Activated naive CD4-positive, alpha-beta T cell treated with anti-CD3 and anti-CD28 coated beads, Interleukin-2, amount 50 U/mL, for 16 hours (primary cell): ENCODE data around the gene CSRNP2.
"Not testable (repeated sequence)": the region's sequence is repeated elsewhere in the genome, so short reads cannot be mapped to it uniquely, and the experiment has no call there.

ENCODE experiments used
- DNase-seq: peaks from one replicate; pipeline ENCODE4 v3.0.0-alpha.2; 2020

CSRNP2 gene, protein sequence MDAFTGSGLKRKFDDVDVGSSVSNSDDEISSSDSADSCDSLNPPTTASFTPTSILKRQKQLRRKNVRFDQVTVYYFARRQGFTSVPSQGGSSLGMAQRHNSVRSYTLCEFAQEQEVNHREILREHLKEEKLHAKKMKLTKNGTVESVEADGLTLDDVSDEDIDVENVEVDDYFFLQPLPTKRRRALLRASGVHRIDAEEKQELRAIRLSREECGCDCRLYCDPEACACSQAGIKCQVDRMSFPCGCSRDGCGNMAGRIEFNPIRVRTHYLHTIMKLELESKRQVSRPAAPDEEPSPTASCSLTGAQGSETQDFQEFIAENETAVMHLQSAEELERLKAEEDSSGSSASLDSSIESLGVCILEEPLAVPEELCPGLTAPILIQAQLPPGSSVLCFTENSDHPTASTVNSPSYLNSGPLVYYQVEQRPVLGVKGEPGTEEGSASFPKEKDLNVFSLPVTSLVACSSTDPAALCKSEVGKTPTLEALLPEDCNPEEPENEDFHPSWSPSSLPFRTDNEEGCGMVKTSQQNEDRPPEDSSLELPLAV

DNA sequence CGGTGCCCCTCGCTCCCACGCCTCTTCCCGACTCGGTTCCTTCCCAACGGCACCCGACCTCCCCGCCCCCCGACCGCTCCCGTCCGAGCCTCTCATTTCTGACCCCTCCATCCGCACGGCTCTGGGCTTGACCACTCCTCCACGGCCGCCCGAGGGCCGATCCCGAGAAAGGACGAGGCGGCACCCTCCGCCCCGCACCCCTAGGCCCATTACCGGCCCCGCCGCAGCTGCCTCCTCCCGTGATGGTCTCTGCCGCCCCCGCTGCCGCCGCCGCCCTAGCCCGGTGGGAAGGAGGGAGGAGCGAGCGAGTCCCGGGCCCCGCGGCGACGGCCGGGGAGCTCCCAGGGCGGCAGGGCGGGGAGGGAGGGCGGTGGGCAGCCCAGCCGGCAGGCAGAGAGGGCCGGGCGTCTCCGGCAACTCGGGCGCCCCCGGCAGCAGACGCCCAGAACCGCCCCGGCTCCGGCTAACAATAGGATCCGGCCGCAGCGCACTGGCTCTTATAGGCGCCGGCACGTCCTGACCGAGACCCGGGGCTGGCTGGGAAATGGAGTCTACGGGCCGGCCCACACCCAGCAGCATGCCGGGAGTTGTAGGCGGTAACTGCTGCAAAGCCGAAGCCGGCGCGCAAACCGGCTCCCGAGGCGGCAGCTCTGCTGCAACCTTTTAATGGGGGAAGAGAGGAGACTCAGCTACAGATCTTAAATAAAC is at the start of gene CSRNP2:
CSRNP2 (minus strand) TSS at position 471 of the 708 bp plus-strand sequence. CDS start 7,035 bp downstream, outside the sequence.
- DNase-seq: peak; percentile 94

GRCh38 chr12:51132693-51133092 is 49.3 kb upstream of the CSRNP2 start:
- no peak for DNase-seq

GRCh38 chr12:51131745-51132521 is 48.5 kb upstream of the CSRNP2 start:
- no peak for DNase-seq

- no peak for DNase-seq
These were observed 45.5 kb upstream of the CSRNP2 start for GRCh38 chr12:51128919-51129318.

DNA sequence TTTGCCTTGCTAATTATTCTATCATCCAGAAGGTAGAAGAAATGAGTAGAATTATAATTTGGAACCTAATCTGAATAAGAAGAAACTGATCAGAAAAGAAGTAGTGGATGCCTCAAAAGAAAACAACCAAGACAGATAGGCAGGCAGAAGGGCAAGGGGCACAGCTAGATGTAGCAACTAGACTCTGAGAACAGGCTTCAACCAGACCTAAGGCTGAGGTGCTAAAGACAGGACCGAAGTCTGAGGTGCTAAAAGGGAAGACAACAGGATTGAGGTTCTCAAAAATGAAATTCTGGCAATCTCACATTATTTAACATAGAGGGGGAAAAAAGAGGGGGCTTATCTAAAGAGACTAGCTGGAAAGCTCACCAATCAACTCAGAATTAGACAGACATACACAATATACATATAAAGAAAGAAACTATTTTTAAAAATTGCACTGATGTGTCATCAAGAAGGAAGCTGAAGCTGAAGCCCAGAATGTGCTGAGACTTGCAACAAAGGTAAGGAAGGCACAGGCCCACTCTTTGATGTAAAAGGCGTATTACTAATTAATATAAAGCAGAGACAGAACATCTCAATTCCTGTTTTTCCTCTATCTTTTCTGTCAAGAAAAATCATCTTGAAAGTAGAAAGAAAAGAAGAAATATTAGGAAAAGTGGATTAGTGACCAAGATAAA is 43.8 kb upstream of the CSRNP2 start:
- DNase-seq: no peak

- DNase-seq: no peak
These were observed 42.9 kb upstream of the CSRNP2 start for GRCh38 chr12:51126297-51126696.

DNA sequence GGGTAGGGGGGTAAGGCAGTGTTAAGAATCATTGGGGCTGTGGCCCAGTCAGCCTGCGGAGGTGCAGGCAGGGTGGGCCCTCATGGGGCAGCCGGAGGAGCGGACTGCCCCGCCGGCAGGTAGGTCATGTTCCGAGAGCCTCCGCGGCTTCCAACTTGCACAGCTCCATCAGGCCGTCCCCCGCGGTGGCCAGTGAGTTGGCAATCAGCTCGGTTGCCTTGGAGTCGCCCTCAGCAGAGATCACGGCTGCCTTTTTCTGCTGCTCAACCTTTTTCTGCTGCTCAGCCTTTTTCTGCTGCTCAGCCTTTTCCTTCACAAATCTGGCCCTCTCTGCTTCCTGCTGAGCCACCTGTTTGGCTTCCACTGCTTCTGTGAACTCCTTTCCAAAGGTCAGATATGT is 41.1 kb upstream of the CSRNP2 start:
- no peak for DNase-seq

DNA sequence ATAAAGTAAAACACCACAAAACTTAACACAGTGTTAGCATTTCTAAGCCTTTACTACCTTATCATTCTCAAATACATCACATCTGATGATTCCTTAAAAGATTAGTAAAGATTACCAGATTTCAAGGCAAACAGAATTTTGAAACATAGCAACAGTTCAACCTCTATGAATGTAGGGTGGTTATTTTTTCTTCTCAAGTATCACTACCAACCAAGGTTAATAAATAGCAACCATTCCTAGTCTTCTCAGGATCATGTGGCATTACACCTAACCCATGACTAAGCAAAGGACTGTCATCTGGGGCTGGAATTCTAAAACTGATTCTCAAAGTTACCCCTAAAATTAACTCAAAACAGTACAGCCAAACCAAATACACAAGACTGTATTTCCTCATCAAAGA is 39.4 kb upstream of the CSRNP2 start:
- DNase-seq: no peak

- DNase-seq: no peak
These were observed 35.3 kb upstream of the CSRNP2 start for GRCh38 chr12:51118706-51119105.

DNA sequence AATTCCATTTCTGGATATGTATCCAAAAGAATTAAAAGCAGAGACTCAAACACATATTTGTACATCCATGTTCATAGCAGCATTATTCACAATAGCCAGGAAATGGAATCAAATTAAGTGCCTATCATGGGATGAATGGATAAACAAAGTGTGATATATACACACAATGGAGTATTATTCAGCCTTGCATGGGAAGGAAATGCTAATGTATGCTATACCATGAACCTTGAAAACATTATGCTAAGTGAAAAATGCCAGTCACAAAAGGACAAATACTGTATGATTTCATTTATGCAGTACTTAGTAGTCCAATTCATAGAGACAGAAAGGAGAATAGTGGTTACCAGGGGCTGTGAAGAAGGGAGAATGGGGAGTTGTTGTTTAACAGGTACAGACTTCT is 32.1 kb upstream of the CSRNP2 start:
- no peak for DNase-seq

GRCh38 chr12:51108136-51108535 is 24.7 kb upstream of the CSRNP2 start:
- DNase-seq: no peak

DNA sequence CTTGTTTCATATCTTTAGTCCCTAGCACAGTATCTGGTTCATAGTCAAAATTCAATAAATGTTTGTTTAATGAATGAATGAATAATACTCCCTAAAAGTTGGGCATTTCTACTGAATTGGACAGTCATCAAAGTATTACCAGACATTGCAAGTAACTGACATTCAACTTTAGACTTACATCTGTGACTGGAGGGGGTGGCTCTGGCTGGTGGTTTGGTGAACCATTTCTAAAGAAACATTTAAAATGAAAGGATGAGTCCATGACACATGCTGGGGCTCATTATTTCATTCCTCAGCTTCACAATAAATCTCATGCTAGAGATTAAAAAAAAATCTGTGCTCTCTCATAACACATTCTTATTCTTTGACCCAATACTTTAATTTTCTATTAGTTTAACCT is 20.6 kb upstream of the CSRNP2 start:
- DNase-seq: no peak

DNA sequence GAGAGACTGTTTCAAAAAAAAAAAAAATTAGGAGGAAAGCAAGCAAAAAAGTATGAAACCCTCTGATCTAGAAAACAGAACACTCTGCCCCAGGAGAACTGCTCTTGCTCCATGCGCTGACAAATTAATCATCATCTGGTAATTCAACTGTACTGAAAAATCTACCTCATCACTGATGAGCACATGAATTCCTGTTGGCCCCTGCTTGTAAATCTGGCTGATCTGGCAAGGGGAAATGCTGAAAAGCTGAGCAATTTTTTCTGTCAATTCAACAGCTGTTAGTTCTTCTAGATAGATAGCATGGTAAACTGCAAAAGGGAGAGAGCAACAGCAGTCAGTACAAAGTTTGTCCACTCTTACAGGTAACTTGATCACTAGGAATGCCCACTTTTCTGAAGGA is 15.2 kb upstream of the CSRNP2 start:
- no peak for DNase-seq

GRCh38 chr12:51090705-51091229 is 7.4 kb upstream of the CSRNP2 start:
- DNase-seq: no peak

GRCh38 chr12:51087818-51088217 is 4.4 kb upstream of the CSRNP2 start:
- peak; percentile 27 for DNase-seq

DNA sequence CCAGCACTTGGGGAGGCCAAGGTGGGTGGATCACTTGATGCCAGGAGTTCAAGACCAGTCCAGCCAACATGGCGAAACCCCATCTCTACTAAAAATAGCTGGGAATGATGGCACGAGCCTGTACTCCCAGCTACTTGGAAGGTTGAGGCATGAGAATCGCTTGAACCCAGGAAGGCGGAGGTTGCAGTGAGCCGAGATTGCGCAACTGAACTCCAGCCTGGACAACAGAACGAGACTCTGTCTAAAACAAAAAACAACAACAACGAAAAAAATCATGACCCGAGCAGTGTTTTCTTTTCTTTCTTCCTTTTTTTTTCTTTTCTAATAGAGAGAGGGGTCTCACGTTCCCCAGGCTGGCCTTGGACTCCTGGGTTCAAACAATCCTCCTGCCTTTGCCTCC is 3.5 kb upstream of the CSRNP2 start:
- no peak for DNase-seq

DNA sequence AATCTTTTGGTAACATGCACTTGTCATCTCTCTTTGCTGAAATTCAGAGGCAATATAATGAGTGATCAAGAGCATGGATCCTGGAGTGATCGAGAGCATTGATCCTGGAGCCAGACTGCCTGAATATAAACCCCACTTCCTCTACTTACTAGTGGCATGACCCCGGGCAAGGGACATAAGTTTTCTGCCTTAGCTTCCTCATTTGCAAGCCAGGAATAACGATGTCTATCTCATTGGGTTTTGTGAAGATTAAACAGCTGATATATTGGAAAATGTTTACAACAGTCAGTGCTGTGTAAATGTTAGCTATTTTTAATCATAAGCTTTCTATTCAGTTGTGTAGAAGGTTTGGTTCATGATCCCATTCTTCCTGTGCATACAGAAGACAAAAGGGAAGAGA is 2.4 kb upstream of the CSRNP2 start:
- no peak for DNase-seq

DNA sequence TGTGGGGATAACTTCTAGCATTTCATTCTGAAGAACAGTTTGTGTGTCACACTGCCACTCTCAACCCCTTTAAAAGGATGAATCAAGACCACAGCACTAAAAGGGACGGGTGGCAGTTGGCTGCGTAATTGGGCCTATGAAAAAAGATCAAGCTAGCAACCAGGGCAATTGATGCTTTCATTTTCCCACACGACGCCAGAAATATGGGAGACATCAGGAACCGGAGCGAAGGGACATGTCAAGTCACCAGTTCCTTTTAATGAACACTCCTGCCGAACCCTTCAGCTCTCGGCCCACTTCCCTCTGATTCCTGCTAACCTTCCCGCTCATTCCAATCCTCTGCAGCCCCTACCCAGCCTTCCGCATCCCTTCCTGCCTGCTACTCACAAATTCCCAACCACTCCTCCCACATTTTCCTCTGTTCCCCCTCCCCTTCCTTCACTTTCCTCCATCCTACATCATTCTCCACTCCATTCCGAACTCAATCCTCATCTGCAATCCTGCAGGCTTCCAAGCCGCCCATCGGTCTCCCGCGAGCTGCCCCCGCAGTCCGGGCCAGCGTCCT is 753 bp downstream of the CSRNP2 start:
- peak; percentile 23 for DNase-seq

DNA sequence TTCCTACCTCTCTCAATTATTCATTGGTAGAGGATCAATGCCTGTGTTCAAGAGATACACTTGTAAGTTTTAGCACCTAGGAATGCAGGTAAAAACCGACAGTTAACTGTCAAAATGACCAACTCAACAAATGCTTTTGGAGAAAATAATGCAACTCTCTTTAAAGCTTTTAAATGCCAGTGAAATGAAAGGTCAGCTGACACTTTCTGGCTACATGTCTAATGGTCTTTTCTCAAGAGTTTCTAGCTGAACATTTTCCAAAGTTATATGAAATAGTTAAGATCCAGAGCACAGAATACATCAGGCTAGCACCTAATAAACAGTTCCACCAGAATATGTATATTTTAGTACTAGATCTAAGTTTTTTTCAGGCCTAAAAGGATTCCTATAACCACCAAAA is 2.0 kb downstream of the CSRNP2 start:
- no peak for DNase-seq

GRCh38 chr12:51080136-51080535 is 3.3 kb downstream of the CSRNP2 start:
- no peak for DNase-seq

DNA sequence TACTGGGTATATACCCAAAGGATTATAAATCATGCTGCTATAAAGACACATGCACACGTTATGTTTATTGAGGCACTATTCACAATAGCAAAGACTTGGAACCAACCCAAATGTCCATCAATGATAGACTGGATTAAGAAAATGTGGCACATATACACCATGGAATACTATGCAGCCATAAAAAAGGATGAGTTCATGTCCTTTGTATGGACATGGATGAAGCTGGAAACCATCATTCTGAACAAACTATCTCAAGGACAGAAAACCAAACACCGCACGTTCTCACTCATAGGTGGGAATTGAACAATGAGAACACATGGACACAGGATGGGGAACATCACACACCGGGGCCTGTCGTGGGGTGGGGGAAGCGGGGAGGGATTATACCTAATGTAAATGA is 4.5 kb downstream of the CSRNP2 start:
- not testable (repeated sequence) for DNase-seq

DNA sequence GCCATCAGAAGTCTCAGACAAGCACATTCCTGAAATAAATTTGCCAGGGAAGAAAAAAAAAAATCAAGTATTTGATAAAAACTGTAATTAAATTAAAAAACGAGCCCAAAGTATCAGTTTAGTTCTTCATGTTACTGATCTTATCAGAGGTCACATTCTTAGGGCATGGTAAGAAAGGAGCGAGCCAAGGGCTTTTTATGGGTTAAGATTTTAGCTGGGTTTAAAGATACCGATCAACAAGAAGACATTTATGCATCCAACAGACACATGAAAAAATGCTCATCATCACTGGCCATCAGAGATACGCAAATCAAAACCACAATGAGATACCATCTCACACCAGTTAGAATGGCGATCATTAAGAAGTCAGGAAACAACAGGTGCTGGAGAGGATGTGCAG is 5.0 kb downstream of the CSRNP2 start:
- DNase-seq: not testable (repeated sequence)
